HG03095 (cell line): ENCODE measurements around the gene PRC1.
"Not testable (repeated sequence)": the region's sequence is repeated elsewhere in the genome, so short reads cannot be mapped to it uniquely, and the experiment has no call there.

Experiments used
- ATAC-seq: cut with Tn5 transposase; IDR thresholded peaks from one replicate; pipeline ENCODE4 v1.9.1; 2021; ENCODE audit warnings: moderate library complexity; ENCODE audit not compliant: unreplicated experiment

Gene PRC1, protein sequence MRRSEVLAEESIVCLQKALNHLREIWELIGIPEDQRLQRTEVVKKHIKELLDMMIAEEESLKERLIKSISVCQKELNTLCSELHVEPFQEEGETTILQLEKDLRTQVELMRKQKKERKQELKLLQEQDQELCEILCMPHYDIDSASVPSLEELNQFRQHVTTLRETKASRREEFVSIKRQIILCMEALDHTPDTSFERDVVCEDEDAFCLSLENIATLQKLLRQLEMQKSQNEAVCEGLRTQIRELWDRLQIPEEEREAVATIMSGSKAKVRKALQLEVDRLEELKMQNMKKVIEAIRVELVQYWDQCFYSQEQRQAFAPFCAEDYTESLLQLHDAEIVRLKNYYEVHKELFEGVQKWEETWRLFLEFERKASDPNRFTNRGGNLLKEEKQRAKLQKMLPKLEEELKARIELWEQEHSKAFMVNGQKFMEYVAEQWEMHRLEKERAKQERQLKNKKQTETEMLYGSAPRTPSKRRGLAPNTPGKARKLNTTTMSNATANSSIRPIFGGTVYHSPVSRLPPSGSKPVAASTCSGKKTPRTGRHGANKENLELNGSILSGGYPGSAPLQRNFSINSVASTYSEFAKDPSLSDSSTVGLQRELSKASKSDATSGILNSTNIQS

DNA sequence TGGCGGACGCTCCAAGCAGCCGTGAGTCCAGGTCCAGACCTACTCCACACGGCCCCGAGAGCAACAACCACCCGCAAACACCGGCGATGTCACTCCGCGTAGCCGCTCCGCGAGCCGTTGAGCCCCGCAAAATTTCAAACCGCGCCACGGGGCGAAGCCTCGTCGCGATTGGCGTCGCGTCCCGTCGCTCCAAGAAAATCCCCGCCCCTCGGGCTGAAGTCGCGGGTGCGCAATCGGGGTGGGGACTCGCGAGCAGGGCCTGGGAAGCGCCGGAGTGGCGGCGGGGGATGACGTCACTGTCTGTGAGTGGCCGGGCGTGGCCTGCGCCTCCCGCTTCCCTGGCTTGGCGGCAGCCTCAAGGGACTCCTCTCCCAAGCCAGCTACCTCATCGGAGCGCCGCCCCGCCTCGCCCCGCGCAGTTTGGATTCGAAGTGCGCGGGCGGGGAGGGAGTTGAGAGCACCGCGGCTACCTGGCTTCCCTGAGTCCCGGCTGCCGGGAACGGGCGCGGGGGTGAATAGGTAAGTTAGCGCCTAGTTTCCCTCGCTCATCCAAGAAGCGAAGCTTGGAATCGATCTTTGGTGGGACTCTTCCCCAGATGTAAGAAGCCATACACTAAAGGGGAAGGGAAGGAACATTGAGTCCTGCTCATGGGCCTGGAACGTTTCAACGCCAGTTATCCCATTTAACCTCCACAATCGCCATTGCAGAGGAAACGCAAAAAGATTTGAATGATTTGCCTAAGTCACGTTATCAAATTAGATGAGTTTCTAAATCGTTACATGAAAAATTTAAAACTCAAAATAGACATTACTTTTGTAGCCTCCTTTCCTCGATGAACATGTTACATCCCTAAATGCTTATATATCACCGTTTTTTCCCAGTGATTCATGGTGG lies at the start of gene PRC1:
TSS of gene PRC1 (minus strand) at position 119 of the 895 bp plus-strand sequence. CDS start at position 1, 118 bp downstream.
- ATAC-seq, result peak; percentile 90

DNA sequence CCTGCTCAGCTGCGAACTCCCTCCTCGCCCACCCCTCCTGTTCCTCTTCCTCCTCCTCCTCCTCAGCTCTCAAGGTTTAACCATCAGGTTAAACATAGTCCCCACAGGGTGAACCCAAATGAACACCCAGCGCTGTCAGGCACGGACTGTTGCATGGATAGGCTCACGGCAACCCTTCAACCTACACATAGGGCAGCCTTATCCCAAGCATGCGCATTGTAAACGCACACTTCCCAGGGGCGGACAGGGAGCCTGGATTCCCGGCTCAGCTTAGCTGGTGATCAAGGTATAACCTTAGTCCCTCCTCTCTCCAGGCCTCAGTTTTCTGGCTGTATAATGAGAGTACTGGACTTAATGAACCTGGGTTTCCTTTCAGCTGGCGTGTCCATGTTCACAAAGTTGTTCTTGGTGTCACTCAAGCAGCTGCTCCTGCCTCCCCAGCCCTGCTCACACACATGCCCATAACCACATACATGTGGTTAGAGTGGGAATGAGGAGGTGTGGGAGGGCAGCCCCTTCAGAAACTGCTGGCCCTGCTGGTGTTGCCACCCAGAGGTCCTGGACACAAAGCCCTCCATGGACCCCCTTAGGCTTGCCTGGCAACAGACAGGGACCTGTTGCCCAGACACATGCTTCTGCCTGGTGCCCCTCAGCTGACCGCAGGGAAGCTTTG lies 49.0 kb upstream of the PRC1 start:
- ATAC-seq, result no peak

DNA sequence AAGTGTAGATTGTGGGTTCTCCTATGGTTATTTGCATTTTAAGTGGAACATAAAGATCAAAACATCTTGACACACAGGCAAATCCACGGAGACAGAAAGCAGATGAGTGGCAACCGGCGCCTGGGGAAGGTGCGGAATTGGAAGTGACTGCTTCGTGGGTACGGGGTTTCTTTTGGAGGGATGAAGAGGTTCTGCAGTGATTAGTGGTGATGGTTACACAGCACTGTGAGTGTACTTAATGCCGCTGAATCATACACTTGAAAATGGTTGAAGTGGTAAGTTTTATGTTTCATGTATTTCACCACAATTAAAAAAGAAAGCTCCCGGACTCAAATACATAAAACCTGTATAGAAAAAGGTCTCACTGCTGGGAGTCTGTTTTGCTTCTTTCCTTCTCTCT lies 46.5 kb upstream of the PRC1 start:
- no peak for ATAC-seq

DNA sequence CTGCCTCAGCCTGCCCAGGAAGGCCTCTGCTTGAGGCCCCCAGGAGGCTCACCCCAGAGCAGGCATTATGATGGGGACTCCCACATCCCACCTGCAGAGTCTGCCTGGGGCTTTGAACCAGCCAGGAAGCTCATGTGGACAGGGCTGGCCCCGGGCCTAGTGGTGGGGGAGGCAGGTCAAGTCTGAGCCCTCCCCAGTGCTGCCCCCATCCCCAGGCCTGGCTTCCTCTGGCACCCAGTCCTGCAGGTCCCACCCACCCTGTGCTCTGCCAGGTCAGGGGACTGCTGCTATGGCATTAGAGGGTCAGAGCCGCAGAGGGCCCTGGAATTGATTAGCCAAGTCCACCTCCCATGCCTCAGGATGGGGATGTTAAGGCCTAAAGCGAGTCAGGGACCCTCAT lies 45.7 kb upstream of the PRC1 start:
- ATAC-seq, result no peak

DNA sequence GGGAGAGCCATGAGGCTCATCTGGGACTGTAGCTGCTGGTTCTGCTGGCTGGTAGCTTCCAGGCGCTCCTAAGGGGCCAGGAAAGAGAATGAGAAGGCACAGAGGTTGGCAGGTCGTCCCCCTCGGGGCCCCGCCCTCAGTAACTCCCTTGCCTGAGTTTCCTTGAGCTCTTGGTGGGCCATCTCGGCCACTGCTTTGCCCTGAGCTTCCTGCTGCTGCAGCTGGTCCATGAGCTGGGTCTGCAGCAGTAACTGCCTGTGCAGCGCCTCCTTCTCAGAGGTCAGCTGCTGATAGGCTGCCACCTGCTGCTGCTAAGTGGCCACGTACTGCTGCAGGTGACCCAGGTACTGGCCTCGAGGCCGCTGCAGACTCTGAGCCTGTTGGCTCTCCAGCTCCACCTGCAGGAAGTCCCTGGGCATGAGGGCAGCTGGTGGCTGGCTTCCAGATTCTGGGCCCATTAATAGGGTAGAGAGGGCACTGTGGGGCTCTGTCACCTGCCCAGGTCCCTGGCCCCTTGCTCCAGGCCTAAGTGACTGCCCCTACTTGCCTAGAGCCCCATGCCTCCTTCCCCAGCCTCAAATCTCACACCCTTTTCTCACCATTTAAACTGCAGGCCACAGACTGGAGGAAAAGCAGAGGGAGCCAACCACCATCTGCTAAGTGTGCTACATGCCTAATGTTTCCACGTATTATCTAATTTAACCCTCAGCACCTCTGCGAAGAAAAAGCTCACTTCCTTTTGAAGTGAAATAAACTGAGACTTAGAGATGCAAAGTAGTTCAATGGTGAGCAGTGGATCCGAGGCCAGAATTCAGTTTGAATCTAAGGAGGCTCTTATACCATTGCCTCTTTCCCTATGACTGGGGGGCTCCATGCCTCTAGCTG lies 38.8 kb upstream of the PRC1 start:
- no peak for ATAC-seq

DNA sequence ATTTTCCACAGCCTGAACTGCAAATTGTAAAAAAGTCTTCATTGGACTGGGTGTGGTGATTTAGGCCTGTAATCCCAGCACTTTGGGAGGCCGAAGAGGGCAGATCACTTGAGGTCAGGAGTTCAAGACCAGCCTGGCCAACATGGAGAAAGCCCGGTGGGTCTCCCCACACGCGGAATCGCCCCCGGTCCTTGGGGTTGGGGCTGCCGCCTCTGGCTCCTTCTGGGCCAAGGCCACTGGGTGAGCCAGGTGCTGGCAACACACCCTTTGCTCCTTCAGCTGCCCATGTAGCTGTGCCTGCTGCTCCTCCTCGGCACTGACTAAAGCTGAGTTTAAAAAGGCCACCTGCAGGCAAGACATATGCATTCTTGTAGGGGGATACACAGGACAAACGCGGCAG lies 37.5 kb upstream of the PRC1 start:
- ATAC-seq, result no peak

DNA sequence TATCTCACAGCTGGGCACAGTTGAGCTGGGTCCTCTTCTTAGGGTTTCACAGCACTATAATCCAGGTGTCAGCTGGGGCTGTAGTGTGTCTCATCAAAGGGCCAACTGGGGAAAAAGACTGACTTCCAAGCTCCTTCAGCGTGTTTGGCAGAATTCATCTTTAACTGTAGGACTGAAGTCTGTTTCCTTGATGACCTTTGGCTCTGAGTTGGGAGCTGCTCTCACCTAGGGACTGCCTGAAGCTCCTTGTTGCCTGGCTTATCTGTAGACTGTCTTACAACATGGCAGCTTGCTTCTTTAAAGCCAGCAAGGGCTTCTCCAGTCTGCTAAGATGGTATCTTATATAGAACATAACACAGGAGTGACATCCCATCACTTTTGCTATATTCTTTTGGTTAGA lies 33.3 kb upstream of the PRC1 start:
- ATAC-seq, result no peak

DNA sequence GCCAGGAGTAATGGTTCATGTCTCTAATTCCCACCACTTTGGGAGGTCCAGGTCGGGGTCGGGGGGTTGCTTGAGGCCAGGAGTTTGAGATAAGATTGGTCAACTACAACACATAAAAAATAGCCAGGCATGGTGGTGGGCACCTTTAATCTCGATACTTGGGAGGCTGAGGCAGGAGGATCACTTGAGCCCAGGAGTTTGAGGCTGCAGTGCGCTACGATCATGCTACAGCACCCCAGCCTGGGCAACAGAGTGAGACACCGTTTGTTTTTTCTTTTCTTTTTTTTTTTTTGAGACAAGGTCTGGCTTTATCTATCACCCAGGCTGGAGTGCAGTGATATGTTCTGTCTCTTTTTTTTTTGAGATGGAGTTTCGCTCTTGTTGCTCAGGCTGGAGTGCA lies 29.4 kb upstream of the PRC1 start:
- ATAC-seq, result no peak

DNA sequence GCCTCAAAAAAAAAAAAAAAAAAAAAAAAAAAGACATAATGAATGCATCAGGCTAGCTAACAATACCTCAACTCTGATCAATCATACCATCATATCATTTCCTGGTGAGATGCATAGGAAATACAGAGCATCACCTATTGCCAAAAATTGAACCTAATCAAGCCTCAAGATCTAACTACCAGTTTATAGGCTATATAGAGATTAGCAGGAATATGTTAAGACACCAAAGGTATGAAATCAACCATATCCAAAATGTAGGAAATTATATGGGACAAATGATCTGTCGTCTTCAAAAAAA lies 28.4 kb upstream of the PRC1 start:
- ATAC-seq, result no peak

DNA sequence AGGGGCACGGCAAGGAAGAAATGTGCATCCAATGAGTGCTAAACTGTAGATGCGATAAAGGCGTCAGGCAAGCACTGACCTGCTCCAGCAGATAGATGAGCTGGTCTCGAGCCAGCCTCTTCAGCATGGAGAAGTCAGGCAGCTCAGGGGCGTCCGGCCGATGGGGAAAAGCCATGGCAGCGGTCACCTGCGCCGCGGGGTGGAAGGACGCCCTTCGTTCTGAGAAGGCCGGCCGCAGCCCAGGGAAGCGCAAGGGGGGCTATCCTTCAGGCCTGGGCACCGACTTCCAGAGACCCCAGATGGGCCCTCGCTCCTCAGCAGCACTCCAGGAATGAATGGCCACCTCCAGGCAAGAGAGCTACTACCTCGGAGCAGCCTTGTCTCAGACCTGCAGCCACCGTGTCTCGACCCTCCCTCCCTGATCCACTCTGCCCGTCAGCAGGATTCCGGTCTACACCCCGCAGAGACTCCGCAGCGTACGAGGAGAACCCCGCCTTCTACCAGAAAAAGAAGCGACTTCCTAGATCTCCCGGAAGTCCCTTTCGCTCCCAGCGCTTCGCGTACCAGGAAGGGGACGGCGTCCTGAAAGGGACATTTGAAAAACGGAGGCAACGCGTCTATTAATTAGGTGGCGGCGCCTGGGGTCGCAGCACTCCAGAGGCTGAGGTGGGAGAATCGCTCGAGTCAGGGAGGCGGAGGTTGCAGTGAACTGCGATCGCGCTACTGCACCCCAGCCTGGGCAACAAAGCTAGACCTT lies 27.9 kb upstream of the PRC1 start, which contains the start of gene VPS33B:
TSS of gene VPS33B (minus strand) at position 520 of the 757 bp plus-strand sequence. CDS start at position 175, 345 bp downstream.
- ATAC-seq, result peak; percentile 78

DNA sequence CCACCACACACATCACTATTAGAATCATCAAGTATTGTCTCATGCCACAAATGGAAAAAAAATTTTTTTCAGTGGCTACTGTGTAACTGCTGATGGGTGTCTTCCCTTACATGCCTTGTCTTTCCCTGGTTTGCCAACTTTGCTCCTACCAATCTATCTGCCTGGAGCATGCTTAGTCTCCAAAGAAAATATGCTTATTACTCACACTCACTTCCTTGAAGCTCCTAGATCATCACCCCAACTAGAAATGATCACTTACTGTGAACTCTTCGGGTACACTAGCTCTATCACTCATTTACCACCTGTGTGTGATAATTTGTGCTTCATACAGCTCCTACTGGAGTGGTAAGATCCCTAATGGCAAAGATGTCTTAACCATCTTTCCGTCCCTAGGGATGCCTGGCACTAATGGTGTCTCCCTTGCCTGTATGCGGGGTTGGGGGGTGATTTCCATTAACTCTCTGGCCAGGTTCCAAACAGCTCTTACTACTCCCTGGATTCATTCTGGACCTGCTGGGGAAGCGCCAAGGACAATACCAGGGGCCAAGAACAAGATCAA lies 27.3 kb upstream of the PRC1 start:
- ATAC-seq, result no peak

DNA sequence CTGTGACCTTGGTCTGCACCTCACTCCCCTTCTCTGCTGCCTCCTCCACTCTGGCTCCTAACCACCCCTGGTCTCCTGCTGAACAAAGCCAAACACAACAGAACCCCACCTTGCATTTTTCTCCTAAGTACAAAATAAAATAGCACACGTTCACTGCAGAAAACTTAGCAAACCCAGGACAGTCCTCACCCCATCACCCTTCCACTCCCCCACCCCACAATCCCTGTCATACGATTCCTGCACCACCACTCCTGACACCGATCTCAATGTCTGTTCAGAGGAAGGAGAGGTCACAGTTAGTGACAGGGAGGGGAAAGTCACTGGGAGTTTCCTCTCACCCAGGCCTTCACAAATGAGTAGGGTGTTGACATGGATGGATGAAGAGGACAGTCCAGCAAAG lies 23.8 kb upstream of the PRC1 start:
- ATAC-seq, result no peak

DNA sequence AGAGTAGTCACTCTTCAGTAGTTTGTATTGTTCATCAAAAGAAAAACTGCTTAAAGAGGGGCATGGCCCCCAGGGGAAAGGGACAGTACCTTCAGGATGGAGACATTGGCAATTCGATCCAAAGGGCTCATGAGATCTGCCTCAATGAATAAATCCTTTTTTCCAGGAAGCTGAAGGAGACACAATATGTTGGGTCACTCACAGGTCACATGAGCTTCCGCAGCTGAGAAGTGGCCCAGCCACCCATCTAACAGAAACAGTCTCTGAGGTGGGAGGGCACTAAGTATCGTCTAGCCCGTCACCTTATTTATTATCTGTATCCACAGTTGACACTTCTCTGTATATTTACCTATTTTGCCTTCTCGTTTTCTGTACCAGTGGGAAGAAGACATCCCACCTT lies 23.4 kb upstream of the PRC1 start:
- ATAC-seq, result no peak

DNA sequence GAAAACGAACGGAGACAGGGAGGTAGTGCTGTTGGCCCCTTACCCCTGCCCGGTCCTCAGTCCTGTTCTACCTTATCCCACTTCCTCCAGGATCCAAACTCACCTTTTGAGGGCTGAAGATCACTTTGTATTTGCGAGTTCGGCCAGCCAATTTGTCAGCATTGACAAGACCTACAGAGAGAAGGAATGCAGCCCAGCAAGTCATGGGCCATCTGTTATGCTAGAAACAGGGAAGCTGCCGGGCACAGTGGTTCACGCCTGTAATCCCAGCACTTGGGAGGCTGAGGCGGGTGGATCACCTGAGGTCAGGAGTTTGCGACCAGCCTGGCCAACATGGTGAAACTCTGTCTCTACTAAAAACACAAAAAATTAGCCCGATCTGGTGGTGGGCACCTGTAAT lies 19.4 kb upstream of the PRC1 start:
- not testable (repeated sequence) for ATAC-seq

DNA sequence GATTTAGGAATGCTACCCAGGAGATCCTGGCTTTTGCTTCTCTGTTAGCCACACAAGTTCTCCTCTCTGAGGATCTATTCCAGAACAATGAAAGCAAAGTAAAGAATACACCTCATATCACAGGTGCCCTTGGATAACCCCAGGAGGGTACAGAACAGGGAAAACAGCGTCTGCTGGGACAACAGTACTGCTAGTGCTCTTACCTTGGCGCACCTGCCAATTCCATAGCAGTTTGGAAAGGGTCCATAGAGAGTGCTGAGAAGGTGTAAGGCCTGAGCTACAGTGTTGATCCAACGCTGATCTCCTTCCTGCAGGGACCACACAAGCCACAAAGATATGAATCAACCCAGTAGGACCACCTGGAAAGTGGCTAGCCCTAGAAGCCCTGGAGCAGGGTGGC lies 12.9 kb upstream of the PRC1 start:
- no peak for ATAC-seq

DNA sequence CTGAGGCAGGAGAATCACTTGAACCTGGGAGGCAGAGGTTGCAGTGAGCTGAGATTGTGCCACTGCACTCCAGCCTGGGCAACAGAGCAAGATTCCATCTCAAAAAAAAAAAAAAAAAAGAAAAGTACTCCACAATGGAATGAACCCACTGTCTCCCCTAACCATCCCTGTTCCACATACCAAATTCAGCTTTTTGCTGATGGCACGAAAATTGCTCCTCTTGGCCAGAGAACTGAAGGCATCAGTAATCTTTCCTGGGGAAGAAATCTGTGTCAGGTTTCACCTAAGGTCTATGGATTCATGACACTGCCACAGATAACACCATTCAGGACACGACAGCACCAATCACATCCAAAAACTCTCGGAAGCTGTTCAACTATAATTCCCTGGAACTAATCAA lies 6.9 kb upstream of the PRC1 start:
- no peak for ATAC-seq

DNA sequence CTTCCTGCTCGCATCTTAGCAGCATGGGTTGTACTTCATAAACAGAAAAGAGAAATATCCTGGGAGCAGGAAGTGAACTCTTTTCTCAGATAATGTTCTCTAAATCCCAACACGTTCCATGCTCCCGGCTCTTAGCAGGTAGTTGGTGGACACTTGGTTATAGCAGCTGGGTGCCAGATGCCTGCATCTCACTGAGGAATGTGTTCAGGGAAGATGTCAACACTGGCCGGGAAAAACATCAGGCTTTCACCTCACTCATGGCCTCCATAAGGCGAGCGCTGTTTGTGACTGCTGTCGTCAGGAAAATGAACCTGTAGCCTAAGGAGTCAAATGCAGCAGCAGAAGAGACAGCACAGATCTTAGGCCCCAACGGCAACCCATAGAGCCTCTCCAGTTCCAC lies 4.4 kb upstream of the PRC1 start:
- ATAC-seq, result no peak

DNA sequence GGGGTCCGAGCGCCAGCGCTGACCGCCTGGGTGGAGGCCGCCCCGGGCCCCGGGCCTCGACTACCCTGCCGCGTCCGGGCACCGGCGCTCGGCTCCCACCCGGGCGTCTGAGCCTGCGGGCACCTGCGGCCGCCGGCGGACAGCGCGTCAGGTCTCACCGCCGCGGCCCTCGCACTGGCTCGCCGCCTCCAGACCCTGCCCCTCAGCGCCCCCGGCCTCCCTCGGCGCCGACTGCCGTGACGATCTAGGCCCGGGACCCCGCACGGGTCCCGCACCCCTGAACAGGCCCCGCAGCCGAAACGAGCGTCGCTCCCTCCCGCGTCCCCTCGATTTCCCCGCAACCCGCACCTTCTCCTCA lies 297 bp downstream of the PRC1 start:
- ATAC-seq, result peak; percentile 4

DNA sequence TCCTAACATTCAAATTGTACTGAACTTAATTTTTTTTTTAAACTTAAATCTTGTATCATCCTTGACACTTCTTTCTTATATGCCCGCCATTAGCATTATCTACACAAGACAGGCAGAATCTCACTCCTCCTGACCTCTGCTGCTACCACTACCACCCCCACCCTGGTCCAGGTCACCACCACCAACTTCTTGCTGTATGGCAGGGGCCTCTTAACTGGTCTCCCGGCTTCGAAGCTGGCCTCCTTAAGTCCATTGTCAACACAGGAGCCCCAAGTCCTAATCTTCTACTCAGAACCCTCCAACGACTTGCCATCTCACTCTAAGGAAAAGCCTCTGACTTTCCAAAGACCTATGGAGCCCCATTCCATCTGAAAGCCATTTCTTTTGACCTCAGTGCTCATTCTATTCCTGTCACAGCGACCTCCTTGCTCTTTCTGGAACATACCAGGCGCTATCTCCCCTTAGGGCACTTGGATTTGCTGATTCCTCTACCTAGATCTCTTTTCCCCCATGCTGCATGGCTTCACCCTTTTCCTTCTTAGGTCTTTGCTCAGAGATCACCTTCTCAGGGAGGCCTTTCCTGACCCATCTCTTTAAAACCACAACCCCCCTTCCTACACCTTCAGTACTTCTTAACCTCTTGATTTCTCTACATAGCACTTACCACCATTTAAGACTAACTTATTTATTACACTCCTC lies 2.6 kb downstream of the PRC1 start:
- no peak for ATAC-seq
